ENCODE measurements around the gene ZNF764.

- TF ChIP-seq CTCF (IDR thresholded peaks at IDR 0.05) (no peak), POLR2A (IDR thresholded peaks at IDR 0.05) (no peak)
Observed at GRCh38 chr16:30602616-30603277, 44.6 kb upstream of the ZNF764 start.

All from thyroid gland (tissue), 4 donors.